GM12878 (cell line): ENCODE results near the gene FYB1. TPM values are rescaled to one million over a fixed set of nuclear protein-coding genes. Genes with fewer than 3 reads are reported as not detected.
A peak's percentile ranks its signal among the peaks of the same experiment; 100 is the strongest.

ENCODE experiments used
- ATAC-seq: fragments of 200-7000 bp; cut with Tn5 transposase; 3 replicates; pipeline ENCODE4 v1.9.1; 2020; ENCODE audit warnings: mild to moderate bottlenecking, moderate library complexity
- BruUV-seq: library from RNA; stranded (reverse); fragments of 400-500 nt; replicated peaks from 2 replicates; lab custom pipeline; 2021; lab: Mats Ljungman, UMichigan
- CTCF ChIA-PET: fragments of 300-600 bp; sonication (Branson Sonifier 250); formaldehyde crosslinking; extraction: SDS; loops from one replicate; lab custom pipeline; 2021; ENCODE audit warnings: inconsistent platforms; lab: Yijun Ruan, JAX
- POLR2A ChIA-PET: fragments of 350-600 bp; formaldehyde crosslinking; extraction: SDS; loops from one replicate; lab custom pipeline; 2021; ENCODE audit warnings: inconsistent platforms; lab: Charles Lee
- RAD21 ChIA-PET: fragments of 300-600 bp; sonication (Branson Sonifier 250); formaldehyde crosslinking; loops from one replicate; lab custom pipeline; 2023; ENCODE audit warnings: antibody characterized with exemption; ENCODE audit not compliant: unreplicated experiment; lab: Charles Lee
- SMC1A ChIA-PET: fragments of 300-600 bp; sonication (Branson Sonifier 250); formaldehyde crosslinking; loops from one replicate; lab custom pipeline; 2023; ENCODE audit not compliant: unreplicated experiment, uncharacterized antibody; lab: Charles Lee
- DNase-seq: peaks from one replicate; pipeline ENCODE4 v3.0.0-alpha.2; 2011; ENCODE audit warnings: low read depth, low spot score
- FAIRE-seq: peaks from 3 replicates; lab custom pipeline; 2011; peaks lifted over from hg19 to GRCh38; lab: Jason Lieb, UNC
- H2AFZ ChIP-seq: 2 replicates; pipeline ENCODE4 v1.6.0; 2011; ENCODE audit warnings: low read depth, low read length, control low read depth; ENCODE audit not compliant: control insufficient read depth
- H3K27ac ChIP-seq: 2 replicates; pipeline ENCODE4 v1.5.1; 2011; ENCODE audit warnings: control low read depth; ENCODE audit not compliant: control insufficient read depth, insufficient read depth
- H3K27me3 ChIP-seq, 2 experiments: replicated peaks in 1 of 2; 2 replicates each; pipeline versions ENCODE4 v1.6.0 to v1.6.1; 2011; ENCODE audit warnings: low read length in 1 of 2; ENCODE audit not compliant: control insufficient read depth in 2 of 2, insufficient read depth in 2 of 2
- H3K36me3 ChIP-seq, 2 experiments: 2 replicates each; pipeline ENCODE4 v1.5.1; 2011; ENCODE audit warnings: low read length in 1 of 2; ENCODE audit not compliant: control insufficient read depth in 2 of 2, insufficient read depth in 2 of 2
- H3K4me1 ChIP-seq: 2 replicates; pipeline ENCODE4 v1.6.1; 2011; ENCODE audit warnings: mild to moderate bottlenecking, low read length, moderate library complexity, mixed read lengths; ENCODE audit not compliant: control insufficient read depth, insufficient read depth
- H3K4me2 ChIP-seq: 2 replicates; pipeline ENCODE4 v1.6.0; 2011; ENCODE audit warnings: control low read depth; ENCODE audit not compliant: control insufficient read depth, insufficient read depth
- H3K4me3 ChIP-seq: fragments of 200-600 bp; sonication (generic); 2 replicates; pipeline ENCODE4 v1.5.1; 2016
- H3K79me2 ChIP-seq: 2 replicates; pipeline ENCODE4 v1.6.0; 2011; ENCODE audit warnings: low read length; ENCODE audit not compliant: control insufficient read depth, insufficient read depth
- H3K9ac ChIP-seq: 2 replicates; pipeline ENCODE4 v1.8.0; 2011; ENCODE audit warnings: low read length, control low read depth, mixed read lengths; ENCODE audit not compliant: control insufficient read depth, insufficient read depth
- H3K9me3 ChIP-seq: replicated peaks from 3 replicates; pipeline ENCODE4 v1.5.1; 2011; ENCODE audit warnings: mild to moderate bottlenecking, low read length; ENCODE audit not compliant: control insufficient read depth, insufficient read depth
- H4K20me1 ChIP-seq: 2 replicates; pipeline ENCODE4 v1.6.0; 2011; ENCODE audit not compliant: control insufficient read depth, insufficient read depth
- BCLAF1 ChIP-seq: fragments of 450-650 bp; IDR thresholded peaks from 2 replicates; pipeline ENCODE4 v1.6.1; 2017; ENCODE audit warnings: antibody characterized with exemption, mild to moderate bottlenecking, moderate library complexity
- BHLHE40 ChIP-seq, 2 experiments: fragments of 450-650 bp in 1 of 2; IDR thresholded peaks; 2 replicates each; pipeline ENCODE4 v1.6.1; 2011 to 2017; ENCODE audit warnings: low read depth in 2 of 2, borderline replicate concordance in 1 of 2, improper control_type of control experiment in 1 of 2, low read length in 1 of 2, mild to moderate bottlenecking in 1 of 2
- CBFB ChIP-seq: IDR thresholded peaks from 2 replicates; pipeline ENCODE4 v1.6.1; 2016; ENCODE audit warnings: antibody characterized with exemption, low read depth
- CHD2 ChIP-seq: IDR thresholded peaks from 2 replicates; pipeline ENCODE4 v1.6.1; 2011; ENCODE audit warnings: low read depth, low read length, improper control_type of control experiment, borderline replicate concordance
- IRF3 ChIP-seq: fragments of 450-650 bp; IDR thresholded peaks from 2 replicates; pipeline ENCODE4 v1.6.1; 2014; ENCODE audit warnings: mild to moderate bottlenecking
- MYB ChIP-seq: fragments of 150-350 bp; IDR thresholded peaks from 2 replicates; pipeline ENCODE4 v1.6.1; 2014; ENCODE audit warnings: mild to moderate bottlenecking, low read depth, low read length, borderline replicate concordance
- RUNX3 ChIP-seq: IDR thresholded peaks from 2 replicates; pipeline ENCODE4 v1.6.1; 2012; ENCODE audit warnings: low read length, inconsistent platforms
- SP1 ChIP-seq: IDR thresholded peaks from one replicate; pipeline ENCODE4 v1.6.1; 2011; ENCODE audit warnings: low read depth, low read length
- SREBF1 ChIP-seq: IDR thresholded peaks from 2 replicates; pipeline ENCODE4 v1.6.1; 2012; ENCODE audit warnings: mild to moderate bottlenecking, low read length
- SRF ChIP-seq, 2 experiments: IDR thresholded peaks; 2 replicates each; pipeline ENCODE4 v1.6.1; 2011; ENCODE audit warnings: low read depth in 2 of 2, low read length in 2 of 2, mild to moderate bottlenecking in 1 of 2, moderate library complexity in 1 of 2
- SUPT20H ChIP-seq: IDR thresholded peaks from 2 replicates; pipeline ENCODE4 v1.6.1; 2011; ENCODE audit warnings: low read depth, mild to moderate bottlenecking, low read length, moderate library complexity, borderline replicate concordance; ENCODE audit not compliant: control insufficient read depth
- TARDBP ChIP-seq: IDR thresholded peaks from 2 replicates; pipeline ENCODE4 v1.6.1; 2016; ENCODE audit warnings: borderline replicate concordance
- TBL1XR1 ChIP-seq: IDR thresholded peaks from 2 replicates; pipeline ENCODE4 v1.6.1; 2012; ENCODE audit warnings: low read depth, low read length, improper control_type of control experiment
- WGBS: methylation state at CpG from one replicate; pipeline ENCODE4 v1.1.6; 2016; ENCODE audit warnings: low lambda C conversion rate; ENCODE audit not compliant: insufficient replicate concordance, insufficient coverage; ENCODE audit errors: missing lambda C conversion rate; 5-methylcytosine and 5-hydroxymethylcytosine counted together
- in situ Hi-C: fragments of 300-500 bp; cut with MboI; formaldehyde crosslinking; loops from 9 replicates; pipeline ENCODE4 v1.14.3; 2018; ENCODE audit warnings: mixed read lengths
- intact Hi-C: fragments of 100-400 bp; cut with micrococcal nuclease; formaldehyde crosslinking; loops from one replicate; pipeline ENCODE4 v1.14.2; 2022; ENCODE audit not compliant: unreplicated experiment
- polyA plus RNA-seq, 11 experiments: library from polyadenylated mRNA; depleted of rRNA in 4 of 11; unstranded in 6 of 11; stranded (reverse) in 5 of 11; fragments of >200 nt; fragmentation: Nextera tagmentation in 4 of 11; fragmentation: Illumina TruSeq in 1 of 11; extraction: Ambion mirVana in 4 of 11; extraction: Trizol in 1 of 11; gene quantifications; 1 replicate in 1 of 11; 2 replicates in 10 of 11; pipeline versions ENCODE4 v1.2.1 to v1.2.3, GENCODE V29; 2011 to 2016; ENCODE audit warnings: inconsistent platforms in 2 of 11, missing spikeins in 2 of 11, low read depth in 1 of 11
- total RNA-seq, 4 experiments: library from RNA; depleted of rRNA in 3 of 4; stranded (reverse); fragments of >200 nt in 3 of 4; fragmentation: Illumina TruSeq in 1 of 4; extraction: Trizol in 1 of 4; gene quantifications; 2 replicates each; pipeline versions ENCODE4 v1.2.1 to v1.2.3, GENCODE V29; 2013 to 2021
- TF ChIP-seq, protein P1 (sequence below): fragments of 150-350 bp; IDR thresholded peaks from 2 replicates; pipeline ENCODE4 v1.6.1; 2014; ENCODE audit warnings: mild to moderate bottlenecking, low read depth, low read length

The FYB1 gene
- total and polyA plus RNA-seq, 10 of the 15 experiments (the other 5 are each of a cell fraction or from before 2014, with no cell fraction given), result 0.06 to 4.3 (median 0.25) TPM; not detected in 2

GRCh38 chr5:39091940-39092580 is 127.3 kb downstream of the FYB1 start:
- FAIRE-seq (peak; percentile 23), DNase-seq (no peak)
- intact Hi-C loops, result no loop called here
- H3K4me2 ChIP-seq, result no peak overlapping the region
- no peaks in the 10 kb centered on the region for H3K36me3 ChIP-seq
- H3K4me1 ChIP-seq, result no peaks in the 10 kb centered on the region
- H3K79me2 ChIP-seq, result no peaks in the 10 kb centered on the region
- H3K27ac ChIP-seq, result no peak overlapping the region
- no peak overlapping the region for H2AFZ ChIP-seq
- H3K9ac ChIP-seq, result no peak overlapping the region
- no peak overlapping the region for H3K4me3 ChIP-seq
- SMC1A ChIA-PET, result no interaction called here
- CTCF ChIA-PET, result interaction anchor here (3.6 kb wide), 1 partner anchor 11 kb away, joined by 19 read pairs; no protein-coding TSS in a partner anchor
- H3K27me3 ChIP-seq, result no peaks in the 10 kb centered on the region
- WGBS, result 41% methylated on average over 7 of the region's 7 CpGs
- no peak for TF ChIP-seq RUNX3
- TF ChIP-seq, protein P1, sequence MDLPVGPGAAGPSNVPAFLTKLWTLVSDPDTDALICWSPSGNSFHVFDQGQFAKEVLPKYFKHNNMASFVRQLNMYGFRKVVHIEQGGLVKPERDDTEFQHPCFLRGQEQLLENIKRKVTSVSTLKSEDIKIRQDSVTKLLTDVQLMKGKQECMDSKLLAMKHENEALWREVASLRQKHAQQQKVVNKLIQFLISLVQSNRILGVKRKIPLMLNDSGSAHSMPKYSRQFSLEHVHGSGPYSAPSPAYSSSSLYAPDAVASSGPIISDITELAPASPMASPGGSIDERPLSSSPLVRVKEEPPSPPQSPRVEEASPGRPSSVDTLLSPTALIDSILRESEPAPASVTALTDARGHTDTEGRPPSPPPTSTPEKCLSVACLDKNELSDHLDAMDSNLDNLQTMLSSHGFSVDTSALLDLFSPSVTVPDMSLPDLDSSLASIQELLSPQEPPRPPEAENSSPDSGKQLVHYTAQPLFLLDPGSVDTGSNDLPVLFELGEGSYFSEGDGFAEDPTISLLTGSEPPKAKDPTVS, result no peak
- no peak for TF ChIP-seq BHLHE40 (IDR thresholded peaks at IDR 0.05; ENCODE audit: borderline replicate concordance in 1 of 2, low read depth in 2 of 2, low read length in 1 of 2)
- TF ChIP-seq CBFB, result no peak
- TF ChIP-seq TBL1XR1, result no peak
- no peak for TF ChIP-seq SUPT20H
- no peak for TF ChIP-seq SP1
- TF ChIP-seq MYB, result no peak
- TF ChIP-seq BCLAF1, result no peak
- TF ChIP-seq CHD2, result no peak
- no peak for TF ChIP-seq IRF3
- TF ChIP-seq SREBF1, result no peak
- no peak for TF ChIP-seq TARDBP
- TF ChIP-seq SRF (IDR thresholded peaks at IDR 0.05; ENCODE audit: low read depth in 2 of 2, low read length in 2 of 2), result no peak
- TF ChIP-seq, all 136 proteins: peak for 0
- Histone ChIP-seq H4K20me1 (no peaks in the 10 kb centered on the region), H3K9me3 (no peaks in the 10 kb centered on the region; the same call in 2 of the 3 replicates)
- RAD21 ChIA-PET, result no interaction called here
- BruUV-seq, result no TSS peak
- POLR2A ChIA-PET, result no interaction called here
- ATAC-seq, result no peak
- in situ Hi-C loops, result loop anchor here (25.0 kb wide), 1 partner anchor 655 kb away; no protein-coding TSS in a partner anchor
